GM19035 (cell line): ENCODE data around the gene PRDM13.

Source experiments
- ATAC-seq: cut with Tn5 transposase; IDR thresholded peaks from one replicate; pipeline ENCODE4 v1.9.1; 2021; ENCODE audit not compliant: unreplicated experiment

PRDM13 gene

GRCh38 chr6:99603421-99604165 is 3.0 kb upstream of the PRDM13 start:
- no peak for ATAC-seq

- no peak for ATAC-seq
Observed at GRCh38 chr6:99604166-99605073, 2.2 kb upstream of the PRDM13 start.

GRCh38 chr6:99605074-99605734 is 1.4 kb upstream of the PRDM13 start:
- no peak for ATAC-seq

- ATAC-seq: no peak
Observed at GRCh38 chr6:99605911-99606655, 550 bp upstream of the PRDM13 start.

DNA sequence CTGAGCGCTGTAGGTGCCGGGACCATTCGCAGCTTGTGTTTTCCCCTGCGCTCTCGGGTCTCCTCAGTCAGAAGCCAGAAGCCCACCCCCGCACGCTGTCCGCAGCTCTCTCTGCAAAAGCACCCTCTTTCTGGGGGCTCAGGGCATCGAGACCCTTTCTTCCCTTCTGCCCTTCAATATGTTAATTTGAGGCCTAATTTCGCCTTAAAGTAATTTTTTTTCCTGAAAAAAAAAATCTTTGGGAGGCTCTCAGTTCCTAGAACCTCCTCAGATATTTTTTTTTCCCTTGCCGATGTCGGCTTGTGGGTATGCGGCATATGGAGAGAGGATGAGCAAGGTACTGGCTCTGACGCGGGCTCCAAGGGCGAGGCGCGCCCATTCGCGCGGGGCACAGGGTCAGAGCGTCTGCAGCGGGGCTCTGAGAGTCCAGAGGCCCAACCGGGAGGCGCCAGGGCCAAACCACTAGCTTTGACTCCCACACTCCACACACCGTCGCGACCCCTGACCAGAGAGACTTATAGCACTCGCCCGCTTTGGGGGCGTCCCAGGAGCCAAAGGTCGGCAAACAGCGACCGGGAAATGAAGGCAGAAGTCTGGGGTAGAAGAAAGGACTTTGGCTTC is 893 bp downstream of the PRDM13 start:
- no peak for ATAC-seq

GRCh38 chr6:99608059-99608885 is 1.6 kb downstream of the PRDM13 start:
- ATAC-seq: no peak

- no peak for ATAC-seq
Observed at GRCh38 chr6:99608886-99609482, 2.4 kb downstream of the PRDM13 start.

GRCh38 chr6:99609905-99610489 is 3.4 kb downstream of the PRDM13 start:
- no peak for ATAC-seq

GRCh38 chr6:99611148-99611547 is 4.5 kb downstream of the PRDM13 start:
- ATAC-seq: peak; percentile 42

DNA sequence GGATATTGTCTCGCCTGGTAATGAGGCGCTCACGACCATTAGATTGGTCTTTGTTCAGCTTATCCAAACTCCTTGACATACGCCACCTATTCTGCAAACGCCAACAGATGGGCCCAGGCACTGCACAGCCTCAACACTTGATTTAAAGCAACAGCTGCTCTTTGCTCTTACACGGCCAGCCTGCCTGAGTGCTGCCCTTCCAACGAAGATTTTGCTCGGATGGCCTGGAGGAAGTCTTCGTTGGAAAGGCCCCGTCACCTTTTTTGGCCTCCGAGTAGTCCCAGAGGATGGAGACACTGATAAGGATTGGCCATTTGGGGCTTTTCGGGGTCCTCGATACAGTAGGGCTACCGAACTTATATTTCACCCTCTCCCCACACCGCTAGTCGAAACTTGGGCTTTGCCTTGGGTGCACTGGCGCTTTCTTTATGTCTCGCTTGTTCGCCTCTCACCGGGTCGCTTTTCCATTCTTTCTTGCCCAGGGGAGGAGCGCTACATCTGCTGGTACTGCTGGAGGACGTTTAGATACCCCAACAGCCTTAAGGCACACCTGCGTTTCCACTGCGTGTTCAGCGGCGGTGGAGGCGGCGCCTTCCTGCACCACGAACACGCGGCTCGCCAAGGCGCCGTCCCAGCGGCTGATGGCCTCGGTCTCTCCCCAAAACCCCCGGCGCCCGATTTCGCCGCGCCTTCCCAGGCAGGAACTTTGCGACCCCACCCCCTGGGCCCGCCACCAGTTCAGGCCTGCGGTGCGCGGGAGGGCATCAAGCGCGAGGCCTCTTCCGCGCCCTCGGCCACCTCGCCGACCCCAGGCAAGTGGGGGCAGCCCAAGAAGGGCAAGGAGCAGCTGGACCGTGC is 6.1 kb downstream of the PRDM13 start:
- no peak for ATAC-seq

DNA sequence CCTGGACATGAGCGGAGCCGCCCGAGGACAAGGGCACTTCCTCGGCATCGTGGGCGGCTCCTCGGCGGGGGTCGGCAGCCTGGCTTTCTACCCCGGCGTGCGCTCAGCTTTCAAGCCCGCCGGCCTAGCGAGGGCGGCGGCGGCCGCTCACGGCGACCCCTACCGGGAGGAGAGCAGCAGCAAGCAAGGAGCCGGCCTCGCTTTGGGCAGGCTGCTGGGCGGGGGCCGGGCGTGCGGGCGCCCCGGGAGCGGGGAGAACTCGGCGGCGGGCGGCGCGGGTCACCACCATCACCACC is 6.7 kb downstream of the PRDM13 start:
- peak; percentile 49 for ATAC-seq

DNA sequence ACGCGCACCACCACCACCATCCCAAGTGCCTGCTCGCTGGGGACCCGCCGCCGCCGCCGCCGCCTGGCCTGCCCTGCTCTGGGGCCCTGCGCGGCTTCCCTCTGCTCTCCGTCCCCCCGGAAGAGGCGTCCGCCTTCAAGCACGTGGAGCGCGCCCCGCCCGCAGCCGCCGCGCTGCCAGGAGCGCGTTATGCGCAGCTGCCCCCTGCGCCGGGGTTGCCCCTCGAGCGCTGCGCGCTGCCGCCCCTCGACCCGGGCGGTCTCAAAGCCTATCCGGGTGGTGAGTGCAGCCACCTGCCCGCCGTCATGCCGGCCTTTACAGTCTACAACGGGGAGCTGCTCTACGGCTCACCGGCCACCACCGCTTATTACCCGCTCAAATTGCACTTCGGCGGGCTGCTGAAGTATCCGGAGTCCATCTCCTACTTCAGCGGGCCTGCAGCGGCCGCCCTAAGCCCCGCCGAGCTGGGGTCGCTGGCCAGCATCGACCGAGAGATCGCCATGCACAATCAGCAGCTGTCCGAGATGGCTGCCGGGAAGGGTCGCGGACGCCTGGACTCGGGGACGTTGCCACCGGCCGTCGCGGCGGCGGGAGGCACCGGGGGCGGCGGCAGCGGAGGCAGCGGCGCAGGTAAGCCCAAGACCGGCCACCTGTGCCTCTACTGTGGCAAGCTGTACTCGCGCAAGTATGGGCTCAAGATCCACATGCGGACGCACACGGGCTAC is 7.2 kb downstream of the PRDM13 start:
- ATAC-seq: peak; percentile 68

- ATAC-seq: peak; percentile 30
Observed at GRCh38 chr6:99614430-99615186, 8.0 kb downstream of the PRDM13 start.

GRCh38 chr6:99617131-99617530 is 10.5 kb downstream of the PRDM13 start:
- ATAC-seq: no peak

- no peak for ATAC-seq
Observed at GRCh38 chr6:99618649-99619408, 12.2 kb downstream of the PRDM13 start.

- ATAC-seq: no peak
Observed at GRCh38 chr6:99619409-99619762, 12.8 kb downstream of the PRDM13 start.
